HepG2 (cell line): Measurements from ENCODE around the gene NSD1. TPM values are rescaled to one million over a fixed set of nuclear protein-coding genes. Genes with fewer than 3 reads are reported as not detected.

Source experiments
- FOSL2 ChIP-seq: sonication (generic); formaldehyde crosslinking; IDR thresholded peaks from 2 replicates; pipeline ENCODE4 v1.4.0; 2020; ENCODE audit warnings: missing genetic modification reagents
- JARID2 ChIP-seq: sonication (generic); formaldehyde crosslinking; IDR thresholded peaks from 2 replicates; pipeline ENCODE4 v1.8.1; 2023; ENCODE audit warnings: missing genetic modification reagents, inconsistent platforms; ENCODE audit not compliant: insufficient replicate concordance
- MIXL1 ChIP-seq: IDR thresholded peaks from 2 replicates; pipeline ENCODE4 v1.6.1; 2016
- MXI1 ChIP-seq: IDR thresholded peaks from 3 replicates; pipeline ENCODE4 v1.6.1; 2012; ENCODE audit warnings: low read depth, low read length, inconsistent platforms, borderline replicate concordance
- RAD21 ChIP-seq: fragments of 450-650 bp; formaldehyde crosslinking; IDR thresholded peaks from 2 replicates; pipeline ENCODE4 v1.5.0; 2020; ENCODE audit warnings: mild to moderate bottlenecking
- SMC3 ChIP-seq: IDR thresholded peaks from 2 replicates; pipeline ENCODE4 v1.6.1; 2011; ENCODE audit warnings: low read length, improper control_type of control experiment
- SOX13 ChIP-seq, 3 experiments: fragments of 450-650 bp in 1 of 3; sonication (generic) in 1 of 3; formaldehyde crosslinking in 1 of 3; IDR thresholded peaks in 2 of 3; conservative IDR thresholded peaks in 1 of 3; 2 replicates each; pipeline versions ENCODE4 v1.5.0 to v1.6.1; 2016 to 2020; ENCODE audit warnings: antibody characterized with exemption in 1 of 3, mild to moderate bottlenecking in 1 of 3, missing compliant biosample characterization in 1 of 3, missing genetic modification reagents in 1 of 3, moderate library complexity in 1 of 3
- THRA ChIP-seq: sonication (generic); formaldehyde crosslinking; IDR thresholded peaks from 2 replicates; pipeline ENCODE4 v1.4.0; 2020; ENCODE audit warnings: missing genetic modification reagents, borderline replicate concordance
- XRCC5 ChIP-seq: fragments of 200-400 bp; formaldehyde crosslinking; optimal IDR thresholded peaks from 2 replicates; pipeline ENCODE3; 2017; ENCODE audit warnings: mild to moderate bottlenecking, low read length
- YEATS4 ChIP-seq: sonication (generic); formaldehyde crosslinking; IDR thresholded peaks from 2 replicates; pipeline ENCODE4 v1.4.0; 2020; ENCODE audit warnings: missing genetic modification reagents, borderline replicate concordance
- ZFY ChIP-seq: sonication (generic); formaldehyde crosslinking; IDR thresholded peaks from 2 replicates; pipeline ENCODE4 v1.4.0; 2020; ENCODE audit warnings: missing genetic modification reagents
- ZNF142 ChIP-seq: sonication (generic); formaldehyde crosslinking; IDR thresholded peaks from 2 replicates; pipeline ENCODE4 v1.4.0; 2020; ENCODE audit warnings: missing genetic modification reagents
- ZNF44 ChIP-seq: sonication (generic); formaldehyde crosslinking; IDR thresholded peaks from 2 replicates; pipeline ENCODE4 v1.5.1; 2020; ENCODE audit warnings: mild to moderate bottlenecking, missing genetic modification reagents
- ZNF530 ChIP-seq: sonication (generic); formaldehyde crosslinking; IDR thresholded peaks from 2 replicates; pipeline ENCODE4 v1.5.0; 2020; ENCODE audit warnings: low read depth, mild to moderate bottlenecking, missing genetic modification reagents
- ZSCAN25 ChIP-seq: sonication (generic); formaldehyde crosslinking; IDR thresholded peaks from 2 replicates; pipeline ENCODE4 v1.8.0; 2022; ENCODE audit warnings: mild to moderate bottlenecking, missing genetic modification reagents
- polyA plus RNA-seq, 8 experiments: library from polyadenylated mRNA; depleted of rRNA in 3 of 8; stranded (reverse) in 7 of 8; unstranded in 1 of 8; fragments of >200 nt; fragmentation: Illumina TruSeq in 4 of 8; extraction: Trizol in 4 of 8; gene quantifications; 2 replicates each; pipeline versions ENCODE4 v1.2.1 to v1.2.3, GENCODE V29; 2011 to 2016; ENCODE audit warnings: low read depth in 4 of 8, missing spikeins in 1 of 8, mixed read lengths in 1 of 8; ENCODE audit not compliant: insufficient read depth in 1 of 8
- total RNA-seq, 5 experiments: library from RNA; depleted of rRNA; stranded (reverse); fragments of >200 nt; fragmentation: Illumina TruSeq; extraction: Trizol; gene quantifications; 2 replicates each; pipeline ENCODE4 v1.2.3, GENCODE V29; 2016; ENCODE audit warnings: low read depth in 1 of 5
- TF ChIP-seq, protein P1 (sequence below): IDR thresholded peaks from 2 replicates; pipeline ENCODE4 v1.6.1; 2016; ENCODE audit warnings: low read depth, control low read depth
- TF ChIP-seq, protein P2 (sequence below), 2 experiments: sonication (generic) in 1 of 2; formaldehyde crosslinking in 1 of 2; IDR thresholded peaks; 2 replicates each; pipeline versions ENCODE4 v1.4.0 to v1.6.1; 2018 to 2020; ENCODE audit warnings: missing genetic modification reagents in 2 of 2, borderline replicate concordance in 1 of 2, low read depth in 1 of 2, mild to moderate bottlenecking in 1 of 2, missing biosample characterization in 1 of 2

Gene NSD1
- total and polyA plus RNA-seq, 2 of the 13 experiments (the other 11 are each of a cell fraction or from before 2014, with no cell fraction given), result 0.01 to 0.09 TPM

- TF ChIP-seq ZFY (CRISPR knock-in tag), result peak; percentile 33; the same call in 1 of the 2 replicates
- TF ChIP-seq ZNF530 (CRISPR knock-in tag), result no peak
- TF ChIP-seq SOX13 (IDR thresholded peaks at IDR 0.05), result no peak
- TF ChIP-seq SOX13 (CRISPR knock-in tag; conservative IDR thresholded peaks at IDR 0.05 in 1 of 2, IDR thresholded peaks at IDR 0.05 in 1 of 2), result 0 out of 4 replicates have a peak, but pooled peaks of 1 of the 2 experiments have one; percentile 5
- TF ChIP-seq MXI1, result peak; percentile 59; the same call in 1 of the 3 replicates
- TF ChIP-seq ZSCAN25 (CRISPR knock-in tag), result peak; percentile 47; the same call in 1 of the 2 replicates
- no peak for TF ChIP-seq JARID2
- peak; percentile 25 for TF ChIP-seq XRCC5
- no peak for TF ChIP-seq ZNF142
- peak; percentile 13; the same call in 1 of the 2 replicates for TF ChIP-seq FOSL2 (CRISPR knock-in tag)
- TF ChIP-seq, protein P1, sequence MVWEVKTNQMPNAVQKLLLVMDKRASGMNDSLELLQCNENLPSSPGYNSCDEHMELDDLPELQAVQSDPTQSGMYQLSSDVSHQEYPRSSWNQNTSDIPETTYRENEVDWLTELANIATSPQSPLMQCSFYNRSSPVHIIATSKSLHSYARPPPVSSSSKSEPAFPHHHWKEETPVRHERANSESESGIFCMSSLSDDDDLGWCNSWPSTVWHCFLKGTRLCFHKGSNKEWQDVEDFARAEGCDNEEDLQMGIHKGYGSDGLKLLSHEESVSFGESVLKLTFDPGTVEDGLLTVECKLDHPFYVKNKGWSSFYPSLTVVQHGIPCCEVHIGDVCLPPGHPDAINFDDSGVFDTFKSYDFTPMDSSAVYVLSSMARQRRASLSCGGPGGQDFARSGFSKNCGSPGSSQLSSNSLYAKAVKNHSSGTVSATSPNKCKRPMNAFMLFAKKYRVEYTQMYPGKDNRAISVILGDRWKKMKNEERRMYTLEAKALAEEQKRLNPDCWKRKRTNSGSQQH, result 0 out of 2 replicates have a peak, but pooled peaks have one; percentile 33
- TF ChIP-seq YEATS4 (CRISPR knock-in tag), result peak; percentile 50; the same call in 1 of the 2 replicates
- 0 out of 2 replicates have a peak, but pooled peaks have one; percentile 19 for TF ChIP-seq MIXL1 (CRISPR knock-in tag)
- TF ChIP-seq THRA (CRISPR knock-in tag), result 0 out of 2 replicates have a peak, but pooled peaks have one; percentile 12
- peak; percentile 88 for TF ChIP-seq SMC3
- 0 out of 2 replicates have a peak, but pooled peaks have one; percentile 50 for TF ChIP-seq ZNF44 (CRISPR knock-in tag)
- TF ChIP-seq, protein P2, sequence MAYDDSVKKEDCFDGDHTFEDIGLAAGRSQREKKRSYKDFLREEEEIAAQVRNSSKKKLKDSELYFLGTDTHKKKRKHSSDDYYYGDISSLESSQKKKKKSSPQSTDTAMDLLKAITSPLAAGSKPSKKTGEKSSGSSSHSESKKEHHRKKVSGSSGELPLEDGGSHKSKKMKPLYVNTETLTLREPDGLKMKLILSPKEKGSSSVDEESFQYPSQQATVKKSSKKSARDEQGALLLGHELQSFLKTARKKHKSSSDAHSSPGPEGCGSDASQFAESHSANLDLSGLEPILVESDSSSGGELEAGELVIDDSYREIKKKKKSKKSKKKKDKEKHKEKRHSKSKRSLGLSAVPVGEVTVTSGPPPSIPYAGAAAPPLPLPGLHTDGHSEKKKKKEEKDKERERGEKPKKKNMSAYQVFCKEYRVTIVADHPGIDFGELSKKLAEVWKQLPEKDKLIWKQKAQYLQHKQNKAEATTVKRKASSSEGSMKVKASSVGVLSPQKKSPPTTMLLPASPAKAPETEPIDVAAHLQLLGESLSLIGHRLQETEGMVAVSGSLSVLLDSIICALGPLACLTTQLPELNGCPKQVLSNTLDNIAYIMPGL (CRISPR knock-in tag; IDR thresholded peaks at IDR 0.05; ENCODE audit: borderline replicate concordance in 1 of 2, low read depth in 1 of 2), result peak; percentile 20 to 48; a peak in 2 of 4 replicates
- peak; percentile 85 for TF ChIP-seq RAD21 (CRISPR knock-in tag)
Observed at GRCh38 chr5:177113566-177114424, 19.8 kb upstream of the NSD1 start (continued).
